IMR-90 (cell line): ENCODE results near the gene FTL. TPM values are rescaled to one million over a fixed set of nuclear protein-coding genes. Genes with fewer than 3 reads are reported as not detected.

Experiments
- ATAC-seq: fragments of 200-7000 bp; cut with Tn5 transposase; 2 replicates; pipeline ENCODE4 v1.9.1; 2020; ENCODE audit warnings: low read depth, mild to moderate bottlenecking, moderate library complexity
- BruUV-seq: library from RNA; stranded (reverse); fragments of 400-500 nt; replicated peaks from 2 replicates; lab custom pipeline; 2021; lab: Mats Ljungman, UMichigan
- CTCF ChIA-PET: fragments of 300-600 bp; formaldehyde crosslinking; extraction: SDS; loops from one replicate; lab custom pipeline; 2021; ENCODE audit warnings: antibody characterized with exemption; lab: Yijun Ruan, JAX
- POLR2A ChIA-PET: fragments of 300-600 bp; sonication (Branson Sonifier 250); formaldehyde crosslinking; loops from one replicate; lab custom pipeline; 2022; ENCODE audit warnings: antibody characterized with exemption; ENCODE audit not compliant: unreplicated experiment; lab: Charles Lee
- DNase-seq: peaks from one replicate; pipeline ENCODE4 v3.0.0; 2013
- H2AFZ ChIP-seq: replicated peaks from 2 replicates; pipeline ENCODE3; 2013; ENCODE audit warnings: low read length, mild to moderate bottlenecking; ENCODE audit not compliant: poor library complexity
- H2AK5ac ChIP-seq: 2 replicates; pipeline ENCODE4 v1.6.1; 2013; ENCODE audit warnings: low read depth, low read length, inconsistent platforms
- H2AK9ac ChIP-seq: replicated peaks from 2 replicates; pipeline ENCODE3; 2013; ENCODE audit warnings: mild to moderate bottlenecking, low read depth, low read length, moderate library complexity; ENCODE audit not compliant: poor library complexity
- H2BK120ac ChIP-seq: 2 replicates; pipeline ENCODE4 v1.6.1; 2013; ENCODE audit warnings: low read depth, low read length, inconsistent platforms
- H2BK15ac ChIP-seq: 3 replicates; pipeline ENCODE4 v1.6.1; 2013; ENCODE audit warnings: low read depth, low read length, inconsistent platforms
- H2BK20ac ChIP-seq: 2 replicates; pipeline ENCODE4 v1.6.1; 2013; ENCODE audit warnings: low read depth, mild to moderate bottlenecking, inconsistent platforms, low read length, moderate library complexity
- H2BK5ac ChIP-seq: 2 replicates; pipeline ENCODE4 v1.6.1; 2013; ENCODE audit warnings: mild to moderate bottlenecking, low read depth, low read length, inconsistent platforms; ENCODE audit not compliant: poor library complexity, severe bottlenecking
- H3K14ac ChIP-seq: replicated peaks from 2 replicates; pipeline ENCODE4 v1.6.1; 2013; ENCODE audit warnings: low read depth, low read length, inconsistent platforms
- H3K18ac ChIP-seq: 2 replicates; pipeline ENCODE4 v1.6.1; 2013; ENCODE audit warnings: low read depth, low read length, control low read depth
- H3K23ac ChIP-seq: 2 replicates; pipeline ENCODE4 v1.6.1; 2013; ENCODE audit warnings: low read depth, low read length, inconsistent platforms
- H3K27ac ChIP-seq: 2 replicates; pipeline ENCODE4 v1.5.1; 2013; ENCODE audit warnings: mild to moderate bottlenecking, control low read depth, low read length; ENCODE audit not compliant: insufficient read depth
- H3K27me3 ChIP-seq: 2 replicates; pipeline ENCODE4 v1.6.1; 2013; ENCODE audit warnings: low read length; ENCODE audit not compliant: control insufficient read depth, insufficient read depth
- H3K36me3 ChIP-seq: 2 replicates; pipeline ENCODE4 v1.6.1; 2013; ENCODE audit warnings: low read length, mixed read lengths; ENCODE audit not compliant: control insufficient read depth, insufficient read depth
- H3K4ac ChIP-seq: 2 replicates; pipeline ENCODE4 v1.6.1; 2013; ENCODE audit warnings: low read depth, low read length, inconsistent platforms
- H3K4me1 ChIP-seq: 2 replicates; pipeline ENCODE4 v1.6.1; 2013; ENCODE audit warnings: low read length, mixed read lengths; ENCODE audit not compliant: control insufficient read depth, insufficient read depth
- H3K4me2 ChIP-seq: 2 replicates; pipeline ENCODE4 v1.6.1; 2013; ENCODE audit warnings: low read depth, mild to moderate bottlenecking, control low read depth, low read length, moderate library complexity
- H3K4me3 ChIP-seq: 2 replicates; pipeline ENCODE4 v1.5.1; 2013; ENCODE audit warnings: low read depth, mild to moderate bottlenecking, control low read depth, low read length, moderate library complexity; ENCODE audit not compliant: insufficient read depth
- H3K56ac ChIP-seq: 2 replicates; pipeline ENCODE4 v1.6.1; 2013; ENCODE audit warnings: low read length, inconsistent platforms; ENCODE audit not compliant: insufficient read depth; ENCODE audit errors: extremely low read depth
- H3K79me1 ChIP-seq, 2 experiments: 2 replicates each; pipeline ENCODE4 v1.6.1; 2013; ENCODE audit warnings: low read length in 2 of 2, inconsistent platforms in 1 of 2, low read depth in 1 of 2
- H3K9ac ChIP-seq: 2 replicates; pipeline ENCODE4 v1.6.1; 2013; ENCODE audit warnings: low read depth, low read length, control low read depth
- H3K9me1 ChIP-seq: 2 replicates; pipeline ENCODE4 v1.6.1; 2013; ENCODE audit warnings: low read length, inconsistent platforms; ENCODE audit not compliant: insufficient read depth
- H3K9me3 ChIP-seq: 2 replicates; pipeline ENCODE4 v1.6.1; 2013; ENCODE audit warnings: low read length; ENCODE audit not compliant: control insufficient read depth, insufficient read depth
- H4K20me1 ChIP-seq: 2 replicates; pipeline ENCODE4 v1.6.1; 2013; ENCODE audit warnings: low read length, inconsistent platforms; ENCODE audit not compliant: insufficient read depth
- H4K5ac ChIP-seq: 2 replicates; pipeline ENCODE4 v1.6.1; 2013; ENCODE audit warnings: mild to moderate bottlenecking, low read depth, low read length, control low read depth
- H4K8ac ChIP-seq, 2 experiments: 2 replicates each; pipeline ENCODE4 v1.6.1; 2013; ENCODE audit warnings: low read depth in 2 of 2, low read length in 2 of 2, control low read depth in 1 of 2, inconsistent platforms in 1 of 2
- H4K91ac ChIP-seq: 2 replicates; pipeline ENCODE4 v1.6.1; 2013; ENCODE audit warnings: low read depth, low read length, inconsistent platforms; ENCODE audit not compliant: insufficient read depth
- BHLHE40 ChIP-seq: fragments of 150-350 bp; IDR thresholded peaks from 2 replicates; pipeline ENCODE4 v1.6.1; 2016; ENCODE audit warnings: mild to moderate bottlenecking, low read depth, low read length
- FOS ChIP-seq: fragments of 150-350 bp; IDR thresholded peaks from 2 replicates; pipeline ENCODE4 v1.6.1; 2016; ENCODE audit warnings: low read depth, low read length
- WGBS, 2 experiments: methylation state at CpG; one replicate each; pipeline versions ENCODE4 v1.1.5 to v1.1.7; 2013; ENCODE audit warnings: missing lambda C conversion rate in 2 of 2; ENCODE audit not compliant: insufficient read length in 1 of 2; ENCODE audit errors: extremely low coverage in 2 of 2; 5-methylcytosine and 5-hydroxymethylcytosine counted together
- dilution Hi-C: fragments of 300-500 bp; cut with HindIII; formaldehyde crosslinking; loops from one replicate; pipeline ENCODE4 v1.14.3; 2018; ENCODE audit warnings: low sequenced_read_pairs; ENCODE audit not compliant: unreplicated experiment
- in situ Hi-C: fragments of 300-500 bp; cut with MboI; formaldehyde crosslinking; loops from 3 replicates; pipeline ENCODE4 v1.14.3; 2019; ENCODE audit warnings: low sequenced_read_pairs, inconsistent platforms, mixed read lengths
- intact Hi-C: fragments of 100-400 bp; cut with micrococcal nuclease; formaldehyde crosslinking; loops from 2 replicates; pipeline ENCODE4 v1.10.0; 2022
- polyA plus RNA-seq, 3 experiments: library from polyadenylated mRNA; depleted of rRNA; stranded (reverse); fragments of >200 nt; gene quantifications; 2 replicates each; pipeline ENCODE4 v1.2.3, GENCODE V29; 2012; ENCODE audit warnings: low replicate concordance in 1 of 3
- total RNA-seq: library from RNA; depleted of rRNA; stranded (reverse); fragments of >200 nt; gene quantifications from 2 replicates; pipeline ENCODE4 v1.2.3, GENCODE V29; 2012

FTL gene
- total and polyA plus RNA-seq, 2 of the 4 experiments (the other 2 are of a cell fraction): 1,057 to 2,944 TPM

- Histone ChIP-seq H3K27ac (no peak overlapping the region), H3K36me3 (peaks cover 67% of the 10 kb centered on the region), H3K23ac (no peak overlapping the region), H2BK15ac (no peak overlapping the region), H2BK20ac (no peak overlapping the region), H4K91ac (no peak overlapping the region), H2AK9ac (no peak overlapping the region), H2BK120ac (no peak overlapping the region), H4K20me1 (no peaks in the 10 kb centered on the region; the same call in 1 of the 2 replicates), H3K4me1 (no peaks in the 10 kb centered on the region), H3K18ac (no peak overlapping the region), H2AFZ (no peak overlapping the region), H3K9me3 (no peaks in the 10 kb centered on the region), H3K56ac (no peak overlapping the region), H3K4me3 (no peak overlapping the region), H3K9ac (no peak overlapping the region), H4K8ac (no peak overlapping the region), H3K4me2 (no peak overlapping the region), H3K14ac (no peak overlapping the region), H3K4ac (no peak overlapping the region), H2BK5ac (no peak overlapping the region), H3K9me1 (peaks cover 2% of the 10 kb centered on the region; the same call in 1 of the 2 replicates), H4K5ac (no peak overlapping the region), H2AK5ac (no peak overlapping the region), H3K27me3 (no peaks in the 10 kb centered on the region), H3K79me1 (peaks cover 0 to 3% of the 10 kb centered on the region in 2 experiments; a peak in 1 of 4 replicates)
- TF ChIP-seq BHLHE40 (no peak), FOS (no peak)
- no peak for ATAC-seq
- no peak for DNase-seq
- in situ Hi-C loops (no loop called here), dilution Hi-C loops (no loop called here), intact Hi-C loops (no loop called here)
- ChIA-PET CTCF (interaction anchor here (0.6 kb wide), 2 partner anchors 10 to 221 kb away, joined by 4 to 5 read pairs; no protein-coding TSS in a partner anchor), POLR2A (no interaction called here)
- 93% methylated on average over 2 of the region's 18 CpGs; no CpG with 5 or more reads in 1 of the 2 experiments for WGBS, 2 experiments
- no TSS peak for BruUV-seq
These were observed 44.7 kb downstream of the FTL start for GRCh38 chr19:49009828-49010227.
